Raji (cell line): ENCODE data around the gene C1orf21.

ENCODE experiments used
- POLR2A ChIP-seq: IDR thresholded peaks from 2 replicates; pipeline ENCODE4 v1.6.1; 2011; ENCODE audit warnings: low read depth, low read length, control low read depth; ENCODE audit not compliant: insufficient read depth

The C1orf21 gene

DNA sequence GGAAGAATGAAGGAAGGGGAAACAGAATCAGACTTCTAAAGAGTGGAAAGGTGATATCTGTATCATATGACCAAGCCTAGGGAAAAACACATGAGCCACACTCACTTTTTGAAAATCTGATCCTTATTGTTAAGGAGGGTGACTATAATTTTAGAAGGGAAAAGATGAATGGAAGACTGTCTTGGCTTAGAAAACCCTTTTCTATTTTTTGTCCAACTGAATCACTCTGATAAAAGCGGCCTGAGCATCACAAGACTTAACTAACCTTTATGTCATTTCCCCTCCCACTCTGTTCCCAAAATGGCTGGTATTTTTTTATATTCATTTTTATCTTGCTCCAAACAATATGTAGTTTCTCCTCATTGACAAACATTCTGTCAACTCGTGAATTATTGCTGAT, 169.8 kb downstream of the C1orf21 start:
- TF ChIP-seq POLR2A: no peak

DNA sequence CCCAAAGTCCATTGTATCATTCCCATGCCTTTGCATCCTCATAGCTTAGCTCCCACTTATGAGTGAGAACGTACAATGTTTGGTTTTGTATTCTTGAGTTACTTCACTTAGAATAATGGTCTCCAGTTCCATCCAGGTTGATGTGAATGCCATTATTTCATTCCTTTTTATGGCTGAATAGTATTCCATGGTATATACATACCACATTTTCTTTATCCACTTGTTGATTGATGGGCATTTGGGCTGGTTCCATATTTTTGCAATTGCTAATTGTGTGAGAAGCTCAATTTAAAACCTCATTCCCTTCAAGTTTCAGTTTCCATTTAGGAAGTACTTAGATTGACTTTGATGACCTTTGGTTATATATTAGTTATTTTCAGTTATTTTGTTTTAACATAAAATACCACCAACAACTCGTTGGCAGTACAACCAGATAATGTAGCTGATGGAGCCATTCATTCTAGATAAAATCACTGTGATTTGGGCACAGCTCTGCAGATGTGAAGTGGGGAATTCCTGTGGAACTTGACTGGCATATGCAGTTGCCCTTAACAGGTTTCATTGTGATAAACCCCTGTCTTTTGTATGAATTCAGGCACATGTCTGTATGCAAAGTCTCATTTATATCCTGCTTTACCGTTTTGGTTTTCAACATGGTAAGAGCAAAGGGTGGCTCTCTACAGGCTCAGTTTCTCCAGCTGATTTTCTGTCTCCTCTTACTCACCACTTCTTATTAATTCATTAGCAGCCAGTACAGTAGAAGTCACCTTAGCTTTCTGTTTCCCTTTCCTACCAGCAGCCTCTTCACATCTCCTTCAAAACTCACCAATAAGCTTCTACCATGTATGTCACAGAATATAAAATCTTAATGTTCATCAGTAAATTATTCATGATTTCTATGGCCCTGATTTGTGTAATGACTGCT, 170.9 kb downstream of the C1orf21 start:
- no peak for TF ChIP-seq POLR2A

DNA sequence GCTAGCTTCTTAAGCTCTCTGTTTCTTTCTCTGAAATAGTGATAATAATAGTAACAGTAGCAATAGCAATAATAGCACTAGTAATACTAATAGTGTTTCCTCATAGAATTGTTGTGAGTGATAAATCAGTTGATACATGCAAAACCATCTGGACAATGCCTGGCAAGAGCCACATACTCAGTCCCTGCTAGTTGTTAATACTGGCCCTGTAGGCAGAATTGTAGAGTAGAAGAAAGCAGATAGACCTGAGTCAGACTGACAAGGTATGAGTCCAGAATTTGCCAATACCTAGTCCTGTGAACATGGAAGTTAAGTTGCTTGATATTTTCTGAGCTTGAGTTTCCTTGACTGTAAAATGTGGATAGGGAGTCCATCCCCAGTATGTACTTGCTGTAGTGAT, 171.9 kb downstream of the C1orf21 start:
- no peak for TF ChIP-seq POLR2A

DNA sequence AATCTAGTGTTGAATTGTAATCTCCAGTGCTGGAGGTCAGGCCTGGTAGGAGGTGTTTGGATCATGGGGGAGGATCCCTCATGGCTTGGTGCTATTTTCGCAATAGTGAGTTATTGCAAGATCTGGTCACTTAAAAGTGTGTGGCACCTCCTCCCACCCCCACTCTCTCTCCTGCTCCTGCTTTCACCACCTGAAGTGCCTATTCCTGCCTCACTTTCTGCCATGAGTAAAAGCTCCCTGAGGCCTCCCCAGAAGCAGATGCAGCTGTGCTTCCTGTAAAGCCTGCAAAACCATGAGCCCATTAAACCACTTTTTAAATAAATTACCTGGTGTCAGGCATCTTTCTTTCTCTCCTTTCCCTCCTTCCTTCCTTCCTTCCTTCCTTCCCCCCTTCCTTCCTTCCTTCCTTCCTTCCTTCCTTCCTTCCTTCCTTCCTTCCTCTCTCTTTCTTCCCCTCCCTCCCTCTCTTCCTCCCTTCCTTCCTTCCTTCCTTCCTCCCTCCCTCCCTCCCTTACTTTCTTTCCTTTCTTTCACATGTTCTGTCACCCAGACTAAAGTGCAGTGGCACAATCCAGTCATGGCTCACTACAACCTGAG, 172.4 kb downstream of the C1orf21 start:
- TF ChIP-seq POLR2A: no peak

DNA sequence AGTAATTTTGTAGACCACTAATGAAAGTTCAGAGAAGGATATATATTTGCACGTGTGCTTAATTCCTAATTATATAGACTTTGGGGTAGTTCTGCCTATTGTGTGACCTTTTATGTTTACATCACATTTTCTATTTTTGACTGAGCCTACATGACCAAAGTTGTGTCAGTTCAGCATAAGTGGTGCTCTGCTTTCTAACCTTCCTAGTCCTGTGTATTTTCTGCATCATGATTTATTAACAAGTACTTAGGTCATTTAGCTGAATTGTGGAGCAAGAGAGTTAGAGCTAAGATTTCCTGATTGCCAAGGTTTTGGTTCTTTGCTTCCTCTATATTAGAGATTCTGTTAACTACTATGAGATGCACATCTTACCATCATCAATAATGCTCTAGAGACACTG, 176.0 kb downstream of the C1orf21 start:
- no peak for TF ChIP-seq POLR2A

DNA sequence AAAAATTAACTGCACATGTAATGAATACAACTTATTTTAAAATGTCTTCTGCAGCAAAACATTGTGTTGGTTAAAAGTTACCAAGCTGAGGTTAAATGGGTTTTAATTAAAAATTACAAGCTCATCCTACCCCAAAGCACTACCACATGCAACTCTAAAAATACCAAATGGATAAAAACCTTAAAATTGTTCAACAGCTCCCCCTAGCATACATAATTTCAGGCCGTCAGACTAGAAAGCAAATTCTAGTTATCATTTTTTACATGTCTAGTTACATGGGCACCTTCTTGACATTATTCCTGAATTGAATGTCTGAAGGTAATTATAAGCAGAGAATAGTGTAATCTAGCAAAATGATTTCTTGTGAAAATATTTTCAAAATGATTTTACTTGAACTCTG, 176.5 kb downstream of the C1orf21 start:
- TF ChIP-seq POLR2A: no peak

DNA sequence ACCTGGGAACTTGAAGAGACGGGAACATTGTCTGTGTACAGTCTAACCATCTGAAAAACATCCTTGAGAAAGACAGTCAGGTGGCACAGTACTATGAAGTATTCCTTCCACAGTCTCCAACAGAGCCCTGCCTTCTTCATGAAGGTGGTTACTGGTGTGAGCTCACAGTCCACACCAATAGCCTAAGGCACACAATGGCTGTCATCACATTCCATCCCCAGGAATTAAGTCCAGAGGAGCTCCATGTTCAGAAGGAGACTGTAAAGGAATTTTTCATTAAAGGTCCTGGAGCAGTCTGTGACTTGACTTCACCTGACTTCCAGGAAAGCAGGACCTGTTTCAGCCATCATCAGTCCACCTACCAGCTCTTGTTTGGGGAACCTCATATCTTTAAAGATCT, 180.2 kb downstream of the C1orf21 start:
- TF ChIP-seq POLR2A: no peak

DNA sequence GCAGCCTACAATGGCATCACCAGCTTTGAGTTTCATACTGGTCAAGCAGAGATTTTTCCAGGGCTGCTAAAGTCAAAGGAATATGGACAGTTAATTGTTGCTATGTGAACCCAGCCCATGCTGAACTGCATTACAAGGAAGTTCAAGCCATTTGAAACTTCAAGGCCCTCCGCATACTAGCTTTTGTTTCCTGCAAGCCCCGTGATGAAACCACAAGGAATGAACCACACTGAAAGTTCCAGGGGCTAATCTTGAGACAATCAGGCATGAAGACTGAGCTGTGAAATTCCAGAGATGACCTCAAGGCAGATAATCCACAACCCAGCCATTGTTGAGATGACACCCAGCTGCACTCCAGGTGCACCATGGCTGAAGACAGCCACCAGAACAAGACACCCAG, 180.8 kb downstream of the C1orf21 start:
- TF ChIP-seq POLR2A: no peak

DNA sequence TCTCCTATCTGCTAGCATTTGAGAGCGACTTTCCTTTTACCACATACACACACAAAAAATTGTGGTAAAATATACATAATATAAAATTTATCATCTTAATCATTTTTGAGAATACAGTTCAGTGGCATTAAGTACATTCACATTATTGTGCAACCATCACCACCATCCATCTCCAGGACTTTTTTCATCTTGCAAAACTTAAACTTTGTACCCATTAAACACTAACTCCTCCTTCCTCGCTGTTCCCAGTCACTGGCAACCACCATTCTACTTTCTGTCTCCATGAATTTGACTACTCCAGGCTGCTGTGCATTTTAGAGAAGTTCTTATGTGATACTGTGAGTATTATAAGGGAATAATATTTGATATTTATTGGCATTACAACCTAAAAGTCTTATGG, 181.3 kb downstream of the C1orf21 start:
- no peak for TF ChIP-seq POLR2A

DNA sequence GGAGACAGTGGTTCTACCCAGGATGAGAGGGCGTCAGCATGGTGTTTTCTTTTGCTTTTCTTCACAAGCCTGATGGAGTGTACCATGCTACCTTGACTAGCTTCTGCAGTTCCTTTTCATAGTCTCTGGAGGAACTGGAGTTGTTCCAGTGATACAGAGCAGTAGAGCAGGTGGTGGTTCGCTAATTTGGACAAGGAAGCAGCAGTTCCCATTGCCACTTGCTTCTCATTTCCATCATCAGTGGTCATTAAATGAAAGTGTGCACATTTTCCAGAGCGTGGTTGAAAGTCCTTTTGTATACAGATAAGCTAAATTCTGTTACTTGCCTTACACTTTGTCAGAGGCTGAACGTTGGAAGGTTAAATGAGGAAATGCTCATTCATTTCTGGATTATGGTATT, 182.3 kb downstream of the C1orf21 start:
- no peak for TF ChIP-seq POLR2A

DNA sequence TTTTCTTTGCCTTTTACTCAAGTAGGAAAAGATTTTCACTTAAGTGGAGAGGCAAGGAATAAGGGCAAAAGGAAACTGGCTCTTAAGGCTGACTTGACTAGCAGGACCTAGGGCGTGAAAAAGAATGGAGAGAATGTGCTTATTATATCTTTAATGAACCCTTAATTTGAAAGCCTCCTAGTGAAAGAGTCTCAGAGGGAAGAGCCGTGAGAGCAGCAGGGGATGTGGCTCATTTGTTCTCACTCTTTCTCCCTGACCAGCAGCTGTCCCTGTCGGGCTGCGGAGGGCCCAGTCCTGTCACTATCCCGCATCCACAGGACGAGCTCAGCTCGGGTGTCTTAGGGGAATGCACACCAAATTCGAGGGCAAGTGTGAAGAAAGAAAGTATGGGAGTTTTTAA, 187.8 kb downstream of the C1orf21 start:
- TF ChIP-seq POLR2A: no peak

DNA sequence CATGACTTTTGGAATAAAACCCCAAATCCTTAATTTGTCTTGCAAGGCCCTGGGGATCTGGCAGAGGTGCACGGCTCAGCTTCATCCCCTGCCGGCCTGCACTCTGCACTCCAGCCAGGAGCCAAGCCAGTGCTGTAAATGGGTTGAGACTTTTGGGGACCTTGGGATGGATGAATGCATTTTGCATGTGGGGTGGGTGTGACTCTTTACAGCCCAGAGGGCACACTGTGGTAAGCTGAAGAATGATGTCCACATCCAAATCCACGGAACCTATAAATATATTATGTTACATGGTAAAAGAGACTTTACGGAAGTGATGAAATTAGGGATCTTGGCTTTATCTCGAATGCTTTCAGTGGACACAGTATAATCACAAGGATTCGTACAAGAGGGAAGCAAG, 190.0 kb downstream of the C1orf21 start:
- no peak for TF ChIP-seq POLR2A

DNA sequence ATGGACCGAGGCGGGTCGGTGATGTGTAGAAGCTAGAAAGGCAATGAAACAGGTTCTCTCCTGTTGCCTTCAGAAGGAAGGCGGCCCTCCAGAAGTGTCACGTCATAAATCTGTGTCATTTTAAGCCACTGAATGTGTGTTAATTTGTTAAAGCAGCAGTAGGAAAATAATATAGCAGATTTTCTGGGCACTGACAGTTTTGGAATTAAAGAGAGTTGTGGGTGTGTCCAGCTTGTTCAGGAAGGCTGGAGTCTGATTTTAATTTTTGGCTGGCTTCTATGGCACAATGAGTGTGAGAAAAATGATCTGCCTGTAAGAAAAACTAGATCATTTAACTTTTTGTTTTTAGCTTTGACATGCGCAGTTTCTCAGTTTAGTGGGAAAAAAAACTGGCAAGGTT, 190.5 kb downstream of the C1orf21 start:
- TF ChIP-seq POLR2A: no peak

DNA sequence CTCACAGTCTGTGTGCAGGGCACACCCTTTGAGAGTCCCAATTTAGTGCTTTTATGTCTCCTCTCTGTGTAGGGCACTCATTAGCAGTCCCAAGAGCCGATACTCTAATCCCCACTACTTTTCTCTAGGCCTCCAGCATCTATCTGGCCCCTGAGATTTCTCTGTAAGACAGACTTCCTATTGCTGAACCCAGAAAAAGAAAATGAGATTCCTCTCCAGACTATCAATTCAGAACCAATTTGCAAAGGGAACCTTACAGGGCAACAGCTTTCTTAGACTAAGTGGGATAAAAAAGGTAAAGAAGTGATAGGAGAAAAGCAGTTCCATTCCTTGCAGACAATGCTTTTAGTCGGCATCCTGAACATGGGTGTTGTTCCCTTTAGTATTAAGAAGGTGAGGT, 195.6 kb downstream of the C1orf21 start:
- TF ChIP-seq POLR2A: no peak

DNA sequence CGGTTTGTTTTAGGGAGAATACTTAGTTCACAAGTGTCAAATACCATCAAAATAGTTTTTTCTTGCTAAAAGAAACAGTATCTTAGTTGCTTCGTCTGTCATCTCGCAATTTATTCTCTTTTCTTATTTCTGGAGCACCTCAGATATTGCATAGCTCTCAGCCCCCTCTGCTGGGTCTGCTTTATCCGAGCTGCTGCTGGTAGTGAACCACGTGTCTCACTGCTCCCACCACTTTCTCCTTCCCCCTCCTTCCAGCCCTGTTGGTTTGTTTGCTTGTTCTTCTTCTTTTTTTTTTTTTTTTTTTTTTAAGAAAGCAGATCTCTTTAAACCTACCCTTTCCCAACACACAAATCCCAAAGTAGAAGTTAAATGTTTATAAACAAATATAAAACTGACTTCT, 197.0 kb downstream of the C1orf21 start:
- no peak for TF ChIP-seq POLR2A

DNA sequence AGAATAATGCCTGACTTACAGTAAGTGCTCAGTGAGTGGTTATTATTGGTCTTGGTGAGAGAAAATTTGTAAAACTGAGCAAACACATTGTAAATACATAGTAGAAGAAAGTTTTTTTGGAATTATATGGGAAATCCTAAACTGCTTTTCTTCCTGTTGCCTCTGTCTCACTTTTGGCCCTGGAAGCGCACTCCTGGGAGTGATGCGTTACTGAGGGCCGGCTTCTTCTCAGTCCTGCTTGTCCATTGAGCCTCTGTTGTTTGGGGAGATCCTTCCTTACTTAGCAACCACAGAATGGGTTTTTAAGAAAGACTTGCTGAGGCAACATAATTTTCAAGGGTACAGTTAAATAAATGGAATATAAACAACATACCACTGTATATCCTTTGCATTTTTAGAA, 201.9 kb downstream of the C1orf21 start:
- TF ChIP-seq POLR2A: no peak
